GM18519 (cell line): Measurements from ENCODE around the gene HAUS7.

ENCODE experiments used
- ATAC-seq: cut with Tn5 transposase; IDR thresholded peaks from one replicate; pipeline ENCODE4 v1.9.1; 2021; ENCODE audit warnings: mild to moderate bottlenecking, moderate library complexity; ENCODE audit not compliant: unreplicated experiment, low FRiP score

The HAUS7 gene

GRCh38 chrX:153457827-153458466 lies 12.4 kb downstream of the HAUS7 start:
- no peak for ATAC-seq

GRCh38 chrX:153457136-153457825 lies 13.1 kb downstream of the HAUS7 start:
- no peak for ATAC-seq

- no peak for ATAC-seq
Observed at GRCh38 chrX:153456704-153457103, 13.7 kb downstream of the HAUS7 start.

GRCh38 chrX:153456161-153456560 lies 14.2 kb downstream of the HAUS7 start:
- no peak for ATAC-seq

- ATAC-seq = no peak
Observed at GRCh38 chrX:153455571-153455970, 14.8 kb downstream of the HAUS7 start.

GRCh38 chrX:153454901-153455550 lies 15.3 kb downstream of the HAUS7 start:
- no peak for ATAC-seq

GRCh38 chrX:153450949-153451277 lies 19.5 kb downstream of the HAUS7 start:
- no peak for ATAC-seq

- ATAC-seq = no peak
Observed at GRCh38 chrX:153450114-153450948, 20.0 kb downstream of the HAUS7 start.

GRCh38 chrX:153449368-153450113 lies 20.8 kb downstream of the HAUS7 start:
- ATAC-seq = no peak

GRCh38 chrX:153448556-153449367 lies 21.6 kb downstream of the HAUS7 start:
- ATAC-seq = no peak

GRCh38 chrX:153447581-153447960 lies 22.8 kb downstream of the HAUS7 start:
- ATAC-seq = no peak

GRCh38 chrX:153446950-153447580 lies 23.3 kb downstream of the HAUS7 start:
- no peak for ATAC-seq

- ATAC-seq = no peak
Observed at GRCh38 chrX:153446636-153446936, 23.8 kb downstream of the HAUS7 start.

GRCh38 chrX:153445856-153446635 lies 24.3 kb downstream of the HAUS7 start, which contains the start of gene TREX2:
TSS of gene TREX2 (minus strand) at chrX:153446056. CDS start at chrX:153445430, 626 bp downstream.
- no peak for ATAC-seq

- no peak for ATAC-seq
Observed at GRCh38 chrX:153445106-153445855, 25.1 kb downstream of the HAUS7 start.

- ATAC-seq = no peak
Observed at GRCh38 chrX:153444333-153445011, 25.9 kb downstream of the HAUS7 start.
